SK-N-SH (cell line): Measurements from ENCODE around the gene RASGRF1. TPM values are rescaled to one million over a fixed set of nuclear protein-coding genes. Genes with fewer than 3 reads are reported as not detected.

Source experiments
- CTCF ChIA-PET: fragments of 300-600, 350-600 bp; formaldehyde crosslinking; extraction: SDS; loops from one replicate; lab custom pipeline; 2021; lab: Yijun Ruan, JAX
- POLR2A ChIA-PET: fragments of 350-600 bp; sonication (Branson Sonifier 250); formaldehyde crosslinking; extraction: SDS; loops from one replicate; lab custom pipeline; 2020; ENCODE audit warnings: antibody characterized with exemption, inconsistent platforms; lab: Yijun Ruan, JAX
- DNase-seq: peaks from one replicate; pipeline ENCODE4 v3.0.0; 2012
- H2AFZ ChIP-seq: fragments of 200-600 bp; sonication (generic); 2 replicates; pipeline ENCODE4 v1.8.1; 2016; ENCODE audit warnings: antibody characterized with exemption, mild to moderate bottlenecking, low read depth
- H3F3A ChIP-seq: fragments of 200-600 bp; sonication (generic); replicated peaks from 2 replicates; pipeline ENCODE3; 2016; ENCODE audit warnings: antibody characterized with exemption, mild to moderate bottlenecking; ENCODE audit not compliant: insufficient read depth
- H3K27ac ChIP-seq, 2 experiments: fragments of 200-500 bp in 1 of 2; fragments of 200-600 bp in 1 of 2; sonication (Bioruptor generic) in 1 of 2; sonication (generic), shearing (Covaris generic) in 1 of 2; 2 replicates each; pipeline versions ENCODE4 v1.5.1 to v1.6.1; 2014 to 2016; ENCODE audit warnings: low read depth in 2 of 2, inconsistent platforms in 1 of 2, low read length in 1 of 2, mild to moderate bottlenecking in 1 of 2, mixed read lengths in 1 of 2
- H3K27me3 ChIP-seq: fragments of 200-600 bp; sonication (generic), shearing (Covaris generic); 2 replicates; pipeline ENCODE4 v1.6.1; 2016; ENCODE audit warnings: mixed run types; ENCODE audit not compliant: insufficient read depth
- H3K36me3 ChIP-seq, 2 experiments: fragments of 200-500 bp in 1 of 2; fragments of 200-600 bp in 1 of 2; sonication (Bioruptor generic) in 1 of 2; sonication (generic) in 1 of 2; replicated peaks in 1 of 2; 2 replicates each; pipeline versions ENCODE3 to v1.5.1; 2014 to 2016; ENCODE audit warnings: low read length in 1 of 2, mild to moderate bottlenecking in 1 of 2; ENCODE audit not compliant: insufficient read depth in 2 of 2, control insufficient read depth in 1 of 2
- H3K4me1 ChIP-seq, 2 experiments: fragments of 200-500 bp in 1 of 2; fragments of 200-600 bp in 1 of 2; sonication (Bioruptor generic) in 1 of 2; sonication (generic), shearing (Covaris generic) in 1 of 2; 2 replicates each; pipeline versions ENCODE4 v1.5.1 to v1.6.1; 2014 to 2016; ENCODE audit warnings: low read depth in 1 of 2, low read length in 1 of 2, mixed run types in 1 of 2; ENCODE audit not compliant: insufficient read depth in 2 of 2, control insufficient read depth in 1 of 2
- H3K4me2 ChIP-seq: fragments of 200-600 bp; sonication (generic), shearing (Covaris generic); 2 replicates; pipeline ENCODE4 v1.6.1; 2017; ENCODE audit warnings: mixed run types
- H3K4me3 ChIP-seq, 2 experiments: fragments of 200-500 bp in 1 of 2; fragments of 200-600 bp in 1 of 2; sonication (Bioruptor generic) in 1 of 2; sonication (generic), shearing (Covaris generic) in 1 of 2; 2 replicates each; pipeline versions ENCODE4 v1.5.1 to v1.8.1; 2014 to 2016; ENCODE audit warnings: low read depth in 2 of 2, inconsistent platforms in 1 of 2, low read length in 1 of 2, mild to moderate bottlenecking in 1 of 2, mixed read lengths in 1 of 2, moderate library complexity in 1 of 2
- H3K79me2 ChIP-seq: fragments of 200-600 bp; sonication (generic); 2 replicates; pipeline ENCODE4 v1.8.1; 2017; ENCODE audit warnings: mild to moderate bottlenecking; ENCODE audit not compliant: insufficient read depth
- H3K9ac ChIP-seq: fragments of 200-600 bp; sonication (generic); 2 replicates; pipeline ENCODE4 v1.6.1; 2017; ENCODE audit warnings: mixed run types
- H3K9me2 ChIP-seq: fragments of 200-600 bp; sonication (generic); 2 replicates; pipeline ENCODE4 v1.6.1; 2017; ENCODE audit warnings: mixed run types
- H3K9me3 ChIP-seq: fragments of 200-600 bp; sonication (generic); 2 replicates; pipeline ENCODE4 v1.6.1; 2017; ENCODE audit warnings: mixed run types, mild to moderate bottlenecking, moderate library complexity
- H4K20me1 ChIP-seq: fragments of 200-600 bp; sonication (generic); 2 replicates; pipeline ENCODE4 v1.6.1; 2017; ENCODE audit warnings: mild to moderate bottlenecking, mixed run types; ENCODE audit not compliant: insufficient read depth
- CHD2 ChIP-seq: fragments of 150-350 bp; IDR thresholded peaks from 2 replicates; pipeline ENCODE4 v1.6.1; 2018; ENCODE audit warnings: low read length; ENCODE audit not compliant: partially characterized antibody
- ELF1 ChIP-seq: IDR thresholded peaks from 2 replicates; pipeline ENCODE4 v1.4.0; 2012
- EZH2phosphoT487 ChIP-seq: fragments of 200-600 bp; sonication (generic); IDR thresholded peaks from 2 replicates; pipeline ENCODE4 v1.6.1; 2017; ENCODE audit warnings: low read depth, mixed run types, mild to moderate bottlenecking, antibody characterized with exemption, moderate library complexity, borderline replicate concordance
- FOXJ3 ChIP-seq: sonication (generic); formaldehyde crosslinking; IDR thresholded peaks from 2 replicates; pipeline ENCODE4 v1.5.1; 2020; ENCODE audit warnings: mild to moderate bottlenecking, missing genetic modification reagents
- FOXM1 ChIP-seq: IDR thresholded peaks from 2 replicates; pipeline ENCODE4 v1.4.0; 2012; ENCODE audit warnings: low read depth, mild to moderate bottlenecking
- GATA2 ChIP-seq: sonication (generic); formaldehyde crosslinking; IDR thresholded peaks from 2 replicates; pipeline ENCODE4 v1.5.0; 2020; ENCODE audit warnings: mild to moderate bottlenecking, missing genetic modification reagents
- JUND ChIP-seq: IDR thresholded peaks from 2 replicates; pipeline ENCODE4 v1.4.0; 2012
- MEF2A ChIP-seq: IDR thresholded peaks from 2 replicates; pipeline ENCODE4 v1.4.0; 2012; ENCODE audit warnings: low read depth, borderline replicate concordance
- MXI1 ChIP-seq: IDR thresholded peaks from 2 replicates; pipeline ENCODE4 v1.6.1; 2012; ENCODE audit warnings: mild to moderate bottlenecking, low read depth, low read length, improper control_type of control experiment
- NFIC ChIP-seq: IDR thresholded peaks from 2 replicates; pipeline ENCODE4 v1.4.0; 2012; ENCODE audit warnings: borderline replicate concordance
- RAD21 ChIP-seq: IDR thresholded peaks from 2 replicates; pipeline ENCODE4 v1.6.1; 2012; ENCODE audit warnings: mild to moderate bottlenecking, low read length
- RCOR1 ChIP-seq: fragments of 150-350 bp; IDR thresholded peaks from 2 replicates; pipeline ENCODE4 v1.6.1; 2017; ENCODE audit warnings: antibody characterized with exemption, low read length
- RXRA ChIP-seq: IDR thresholded peaks from 2 replicates; pipeline ENCODE4 v1.4.0; 2012; ENCODE audit warnings: low read depth, mild to moderate bottlenecking, borderline replicate concordance
- SIN3A ChIP-seq: IDR thresholded peaks from 2 replicates; pipeline ENCODE4 v1.6.1; 2012; ENCODE audit warnings: low read depth, mild to moderate bottlenecking, low read length, moderate library complexity, borderline replicate concordance
- SMC3 ChIP-seq: IDR thresholded peaks from 2 replicates; pipeline ENCODE4 v1.6.1; 2012; ENCODE audit warnings: low read depth, low read length, improper control_type of control experiment
- TAF1 ChIP-seq: IDR thresholded peaks from 2 replicates; pipeline ENCODE4 v1.6.1; 2012; ENCODE audit warnings: low read depth, mild to moderate bottlenecking, low read length, moderate library complexity, borderline replicate concordance
- WGBS: methylation state at CpG from one replicate; pipeline ENCODE4 v1.1.6; 2017; ENCODE audit warnings: low lambda C conversion rate; 5-methylcytosine and 5-hydroxymethylcytosine counted together
- polyA plus RNA-seq, 3 experiments: library from polyadenylated mRNA; depleted of rRNA; stranded (reverse); fragments of >200 nt; gene quantifications; 2 replicates each; pipeline ENCODE4 v1.2.3, GENCODE V29; 2012
- TF ChIP-seq, protein P1 (sequence below): fragments of 150-350 bp; IDR thresholded peaks from 2 replicates; pipeline ENCODE4 v1.6.1; 2017; ENCODE audit warnings: antibody characterized with exemption, low read length, low read depth, borderline replicate concordance
- TF ChIP-seq, protein P2 (sequence below): IDR thresholded peaks from 2 replicates; pipeline ENCODE4; 2012
- TF ChIP-seq, protein P3 (sequence below): IDR thresholded peaks from 2 replicates; pipeline ENCODE4 v1.4.0; 2012; ENCODE audit warnings: low read depth, borderline replicate concordance
- TF ChIP-seq, protein P4 (sequence below): IDR thresholded peaks from 2 replicates; pipeline ENCODE4 v1.4.0; 2012; ENCODE audit warnings: low read depth, borderline replicate concordance
- TF ChIP-seq, protein P5 (sequence below): fragments of 200-600 bp; sonication (generic); IDR thresholded peaks from 2 replicates; pipeline ENCODE4 v1.6.1; 2017; ENCODE audit warnings: antibody characterized with exemption, mild to moderate bottlenecking, moderate library complexity

RASGRF1 gene
- polyA plus RNA-seq, 1 of the 3 experiments (the other 2 are of a cell fraction) = 0.10 TPM

DNA sequence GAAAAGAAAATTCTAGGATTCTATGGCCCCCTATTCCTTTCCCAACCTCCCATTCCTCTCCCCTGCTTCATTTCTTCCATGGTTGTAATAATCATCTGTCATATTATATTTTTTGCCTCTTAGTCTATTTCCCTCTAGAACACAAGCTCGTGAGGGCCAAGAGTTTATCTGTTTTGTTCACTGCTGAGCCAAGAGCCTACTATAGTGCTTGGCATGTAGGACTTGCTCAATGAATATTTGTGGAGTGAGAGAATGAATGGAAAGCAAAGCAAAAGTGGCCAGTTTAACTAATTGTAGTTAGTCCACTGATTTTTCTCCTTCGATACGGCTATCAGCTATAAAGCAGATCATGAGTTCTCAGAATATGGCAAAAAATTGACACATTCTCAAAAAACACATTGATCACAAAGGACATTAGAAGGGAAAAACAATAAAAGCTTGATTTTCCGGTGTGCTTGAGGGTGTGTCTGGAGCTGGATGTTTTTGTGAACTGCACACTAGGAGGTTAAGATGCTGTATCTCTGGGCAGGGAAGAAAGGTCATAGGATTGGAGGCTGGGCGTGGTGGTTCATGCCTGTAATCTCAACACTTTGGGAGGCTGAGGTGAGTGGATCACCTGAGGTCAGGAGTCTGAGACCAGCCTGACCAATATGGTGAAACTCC, 120.8 kb downstream of the RASGRF1 start:
- CTCF ChIA-PET = no interaction called here

DNA sequence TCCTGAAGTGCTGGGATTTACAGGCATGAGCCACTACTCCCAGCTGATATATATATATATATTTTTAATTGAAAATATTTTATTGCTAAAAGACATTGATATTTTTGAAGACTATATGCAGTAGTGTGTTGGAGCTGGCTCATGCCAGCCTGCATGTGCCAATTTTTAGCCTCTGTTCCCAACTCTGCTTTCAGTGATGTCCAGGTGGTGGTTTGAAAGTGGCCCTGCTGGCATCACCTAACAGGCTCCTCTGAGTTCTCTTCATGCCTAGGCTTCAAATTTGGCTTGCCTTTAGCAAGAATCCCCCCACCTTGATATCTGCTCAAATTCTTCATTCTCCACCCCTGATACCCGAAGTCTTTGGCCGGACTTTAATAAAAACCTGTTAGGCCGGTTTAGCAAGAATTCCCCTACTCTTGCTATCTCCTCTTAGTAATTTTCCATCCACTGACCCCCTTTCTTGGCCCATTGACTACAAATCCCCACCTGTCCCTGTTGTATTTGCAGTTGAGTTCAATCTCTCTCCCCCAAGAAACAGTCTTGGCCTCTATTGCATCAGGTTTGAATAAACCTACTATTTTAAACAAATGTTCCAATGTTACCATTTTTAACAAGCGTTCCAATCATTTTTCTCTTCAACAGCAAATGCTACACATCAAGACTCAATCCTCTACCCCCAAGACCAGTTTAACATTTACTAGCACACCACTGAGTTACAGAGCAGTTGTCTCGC, 121.9 kb downstream of the RASGRF1 start:
- no peaks in the 10 kb centered on the region for H3K9me2 ChIP-seq
- no peak overlapping the region for H2AFZ ChIP-seq
- no peak overlapping the region for H3K4me3 ChIP-seq
- no peaks in the 10 kb centered on the region for H4K20me1 ChIP-seq
- POLR2A ChIA-PET = no interaction called here
- H3K27ac ChIP-seq = no peak overlapping the region
- H3F3A ChIP-seq = no peaks in the 10 kb centered on the region
- H3K9me3 ChIP-seq = no peaks in the 10 kb centered on the region
- H3K79me2 ChIP-seq = no peaks in the 10 kb centered on the region
- no peak for DNase-seq
- no peaks in the 10 kb centered on the region for H3K4me1 ChIP-seq
- H3K9ac ChIP-seq = no peak overlapping the region
- CTCF ChIA-PET = interaction anchor here (0.6 to 2.5 kb wide), 3 partner anchors 11 to 792 kb away, joined by 3 to 13 read pairs (median 9); no protein-coding TSS in a partner anchor
- no peaks in the 10 kb centered on the region for H3K36me3 ChIP-seq
- WGBS = 88% methylated on average over 5 of the region's 5 CpGs
- H3K27me3 ChIP-seq = no peaks in the 10 kb centered on the region
- H3K4me2 ChIP-seq = no peak overlapping the region
- TF ChIP-seq RXRA (no peak), FOXJ3 (CRISPR knock-in tag) (no peak), CHD2 (no peak), ELF1 (no peak), MEF2A (no peak), MXI1 (no peak), SMC3 (no peak), TAF1 (no peak), RAD21 (no peak), RCOR1 (no peak)
- TF ChIP-seq, protein P1, sequence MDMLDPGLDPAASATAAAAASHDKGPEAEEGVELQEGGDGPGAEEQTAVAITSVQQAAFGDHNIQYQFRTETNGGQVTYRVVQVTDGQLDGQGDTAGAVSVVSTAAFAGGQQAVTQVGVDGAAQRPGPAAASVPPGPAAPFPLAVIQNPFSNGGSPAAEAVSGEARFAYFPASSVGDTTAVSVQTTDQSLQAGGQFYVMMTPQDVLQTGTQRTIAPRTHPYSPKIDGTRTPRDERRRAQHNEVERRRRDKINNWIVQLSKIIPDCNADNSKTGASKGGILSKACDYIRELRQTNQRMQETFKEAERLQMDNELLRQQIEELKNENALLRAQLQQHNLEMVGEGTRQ = no peak
- TF ChIP-seq, protein P2, sequence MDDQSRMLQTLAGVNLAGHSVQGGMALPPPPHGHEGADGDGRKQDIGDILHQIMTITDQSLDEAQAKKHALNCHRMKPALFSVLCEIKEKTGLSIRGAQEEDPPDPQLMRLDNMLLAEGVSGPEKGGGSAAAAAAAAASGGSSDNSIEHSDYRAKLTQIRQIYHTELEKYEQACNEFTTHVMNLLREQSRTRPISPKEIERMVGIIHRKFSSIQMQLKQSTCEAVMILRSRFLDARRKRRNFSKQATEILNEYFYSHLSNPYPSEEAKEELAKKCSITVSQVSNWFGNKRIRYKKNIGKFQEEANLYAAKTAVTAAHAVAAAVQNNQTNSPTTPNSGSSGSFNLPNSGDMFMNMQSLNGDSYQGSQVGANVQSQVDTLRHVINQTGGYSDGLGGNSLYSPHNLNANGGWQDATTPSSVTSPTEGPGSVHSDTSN = no peak
- TF ChIP-seq, protein P3, sequence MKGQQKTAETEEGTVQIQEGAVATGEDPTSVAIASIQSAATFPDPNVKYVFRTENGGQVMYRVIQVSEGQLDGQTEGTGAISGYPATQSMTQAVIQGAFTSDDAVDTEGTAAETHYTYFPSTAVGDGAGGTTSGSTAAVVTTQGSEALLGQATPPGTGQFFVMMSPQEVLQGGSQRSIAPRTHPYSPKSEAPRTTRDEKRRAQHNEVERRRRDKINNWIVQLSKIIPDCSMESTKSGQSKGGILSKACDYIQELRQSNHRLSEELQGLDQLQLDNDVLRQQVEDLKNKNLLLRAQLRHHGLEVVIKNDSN = no peak
- TF ChIP-seq, protein P4, sequence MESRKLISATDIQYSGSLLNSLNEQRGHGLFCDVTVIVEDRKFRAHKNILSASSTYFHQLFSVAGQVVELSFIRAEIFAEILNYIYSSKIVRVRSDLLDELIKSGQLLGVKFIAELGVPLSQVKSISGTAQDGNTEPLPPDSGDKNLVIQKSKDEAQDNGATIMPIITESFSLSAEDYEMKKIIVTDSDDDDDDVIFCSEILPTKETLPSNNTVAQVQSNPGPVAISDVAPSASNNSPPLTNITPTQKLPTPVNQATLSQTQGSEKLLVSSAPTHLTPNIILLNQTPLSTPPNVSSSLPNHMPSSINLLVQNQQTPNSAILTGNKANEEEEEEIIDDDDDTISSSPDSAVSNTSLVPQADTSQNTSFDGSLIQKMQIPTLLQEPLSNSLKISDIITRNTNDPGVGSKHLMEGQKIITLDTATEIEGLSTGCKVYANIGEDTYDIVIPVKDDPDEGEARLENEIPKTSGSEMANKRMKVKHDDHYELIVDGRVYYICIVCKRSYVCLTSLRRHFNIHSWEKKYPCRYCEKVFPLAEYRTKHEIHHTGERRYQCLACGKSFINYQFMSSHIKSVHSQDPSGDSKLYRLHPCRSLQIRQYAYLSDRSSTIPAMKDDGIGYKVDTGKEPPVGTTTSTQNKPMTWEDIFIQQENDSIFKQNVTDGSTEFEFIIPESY = no peak

More for the DNA sequence above, 120.8 kb downstream of the RASGRF1 start:
- DNase-seq = no peak
- POLR2A ChIA-PET = no interaction called here
- Histone ChIP-seq H3K9me3 (no peaks in the 10 kb centered on the region), H3K79me2 (no peaks in the 10 kb centered on the region), H3K9ac (no peak overlapping the region), H3F3A (no peaks in the 10 kb centered on the region), H3K4me1 (no peaks in the 10 kb centered on the region), H3K27ac (no peak overlapping the region), H4K20me1 (no peaks in the 10 kb centered on the region), H3K9me2 (no peaks in the 10 kb centered on the region), H3K36me3 (no peaks in the 10 kb centered on the region), H3K27me3 (no peaks in the 10 kb centered on the region), H3K4me3 (no peak overlapping the region), H2AFZ (no peak overlapping the region), H3K4me2 (no peak overlapping the region)
- TF ChIP-seq MXI1 = no peak
- no peak for TF ChIP-seq TAF1
- no peak for TF ChIP-seq FOXJ3 (CRISPR knock-in tag)
- TF ChIP-seq NFIC = no peak
- no peak for TF ChIP-seq EZH2phosphoT487
- TF ChIP-seq SIN3A = no peak
- no peak for TF ChIP-seq GATA2 (CRISPR knock-in tag)
- TF ChIP-seq SMC3 = no peak
- TF ChIP-seq JUND = no peak
- TF ChIP-seq FOXM1 = no peak
- TF ChIP-seq, protein P5, sequence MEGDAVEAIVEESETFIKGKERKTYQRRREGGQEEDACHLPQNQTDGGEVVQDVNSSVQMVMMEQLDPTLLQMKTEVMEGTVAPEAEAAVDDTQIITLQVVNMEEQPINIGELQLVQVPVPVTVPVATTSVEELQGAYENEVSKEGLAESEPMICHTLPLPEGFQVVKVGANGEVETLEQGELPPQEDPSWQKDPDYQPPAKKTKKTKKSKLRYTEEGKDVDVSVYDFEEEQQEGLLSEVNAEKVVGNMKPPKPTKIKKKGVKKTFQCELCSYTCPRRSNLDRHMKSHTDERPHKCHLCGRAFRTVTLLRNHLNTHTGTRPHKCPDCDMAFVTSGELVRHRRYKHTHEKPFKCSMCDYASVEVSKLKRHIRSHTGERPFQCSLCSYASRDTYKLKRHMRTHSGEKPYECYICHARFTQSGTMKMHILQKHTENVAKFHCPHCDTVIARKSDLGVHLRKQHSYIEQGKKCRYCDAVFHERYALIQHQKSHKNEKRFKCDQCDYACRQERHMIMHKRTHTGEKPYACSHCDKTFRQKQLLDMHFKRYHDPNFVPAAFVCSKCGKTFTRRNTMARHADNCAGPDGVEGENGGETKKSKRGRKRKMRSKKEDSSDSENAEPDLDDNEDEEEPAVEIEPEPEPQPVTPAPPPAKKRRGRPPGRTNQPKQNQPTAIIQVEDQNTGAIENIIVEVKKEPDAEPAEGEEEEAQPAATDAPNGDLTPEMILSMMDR = no peak
- WGBS = 84% methylated on average over 5 of the region's 5 CpGs
